ENCODE measurements around the gene OSBPL6. TPM values are rescaled to one million over a fixed set of nuclear protein-coding genes. Genes with fewer than 3 reads are reported as not detected.
"Not testable (repeated sequence)": the region's sequence is repeated elsewhere in the genome, so short reads cannot be mapped to it uniquely, and the experiment has no call there.

Gene OSBPL6
- total and polyA plus RNA-seq, 7 donors, result 0.23 to 3.2 (median 1.5) TPM

DNA sequence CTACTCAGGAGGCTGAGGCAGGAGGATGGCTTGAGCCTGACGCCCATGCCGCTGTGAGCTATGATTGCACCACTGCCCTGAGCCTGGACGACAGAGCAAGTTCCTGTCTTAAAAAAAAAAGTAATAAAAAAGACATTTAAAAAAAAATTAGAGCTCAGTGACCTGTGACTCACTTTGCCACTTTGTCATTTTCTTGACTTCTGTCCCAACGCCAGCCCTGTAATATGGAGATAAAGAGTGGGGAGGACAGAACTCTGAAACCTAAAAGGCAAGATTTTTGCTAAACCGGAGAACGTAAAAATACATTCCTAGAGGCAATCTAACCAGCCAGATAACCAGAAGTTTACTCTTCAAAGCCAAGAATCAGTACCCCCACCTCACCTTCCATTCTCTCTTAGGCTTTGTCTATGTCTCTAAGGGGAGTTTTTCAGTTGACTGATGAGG is 207.7 kb downstream of the OSBPL6 start:
- no peaks in the 10 kb centered on the region for H3K9me3 ChIP-seq
- no peak for TF ChIP-seq POLR2A (IDR thresholded peaks at IDR 0.05)
- TF ChIP-seq EP300 (IDR thresholded peaks at IDR 0.05), result no peak
- no peak for TF ChIP-seq POLR2AphosphoS5 (IDR thresholded peaks at IDR 0.05)
- TF ChIP-seq, protein P1, sequence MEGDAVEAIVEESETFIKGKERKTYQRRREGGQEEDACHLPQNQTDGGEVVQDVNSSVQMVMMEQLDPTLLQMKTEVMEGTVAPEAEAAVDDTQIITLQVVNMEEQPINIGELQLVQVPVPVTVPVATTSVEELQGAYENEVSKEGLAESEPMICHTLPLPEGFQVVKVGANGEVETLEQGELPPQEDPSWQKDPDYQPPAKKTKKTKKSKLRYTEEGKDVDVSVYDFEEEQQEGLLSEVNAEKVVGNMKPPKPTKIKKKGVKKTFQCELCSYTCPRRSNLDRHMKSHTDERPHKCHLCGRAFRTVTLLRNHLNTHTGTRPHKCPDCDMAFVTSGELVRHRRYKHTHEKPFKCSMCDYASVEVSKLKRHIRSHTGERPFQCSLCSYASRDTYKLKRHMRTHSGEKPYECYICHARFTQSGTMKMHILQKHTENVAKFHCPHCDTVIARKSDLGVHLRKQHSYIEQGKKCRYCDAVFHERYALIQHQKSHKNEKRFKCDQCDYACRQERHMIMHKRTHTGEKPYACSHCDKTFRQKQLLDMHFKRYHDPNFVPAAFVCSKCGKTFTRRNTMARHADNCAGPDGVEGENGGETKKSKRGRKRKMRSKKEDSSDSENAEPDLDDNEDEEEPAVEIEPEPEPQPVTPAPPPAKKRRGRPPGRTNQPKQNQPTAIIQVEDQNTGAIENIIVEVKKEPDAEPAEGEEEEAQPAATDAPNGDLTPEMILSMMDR (IDR thresholded peaks at IDR 0.05), result no peak
- no peak overlapping the region for H3K27ac ChIP-seq
- no peak overlapping the region for H3K4me3 ChIP-seq
- intact Hi-C loops (cut with DNase I), result no loop called here
- H3K4me1 ChIP-seq, result no peaks in the 10 kb centered on the region
- no peak for DNase-seq
- no peaks in the 10 kb centered on the region for H3K27me3 ChIP-seq
- no peaks in the 10 kb centered on the region for H3K36me3 ChIP-seq
- 73 to 85% methylated on average over 6 of the region's 6 CpGs for WGBS, 2 donors

DNA sequence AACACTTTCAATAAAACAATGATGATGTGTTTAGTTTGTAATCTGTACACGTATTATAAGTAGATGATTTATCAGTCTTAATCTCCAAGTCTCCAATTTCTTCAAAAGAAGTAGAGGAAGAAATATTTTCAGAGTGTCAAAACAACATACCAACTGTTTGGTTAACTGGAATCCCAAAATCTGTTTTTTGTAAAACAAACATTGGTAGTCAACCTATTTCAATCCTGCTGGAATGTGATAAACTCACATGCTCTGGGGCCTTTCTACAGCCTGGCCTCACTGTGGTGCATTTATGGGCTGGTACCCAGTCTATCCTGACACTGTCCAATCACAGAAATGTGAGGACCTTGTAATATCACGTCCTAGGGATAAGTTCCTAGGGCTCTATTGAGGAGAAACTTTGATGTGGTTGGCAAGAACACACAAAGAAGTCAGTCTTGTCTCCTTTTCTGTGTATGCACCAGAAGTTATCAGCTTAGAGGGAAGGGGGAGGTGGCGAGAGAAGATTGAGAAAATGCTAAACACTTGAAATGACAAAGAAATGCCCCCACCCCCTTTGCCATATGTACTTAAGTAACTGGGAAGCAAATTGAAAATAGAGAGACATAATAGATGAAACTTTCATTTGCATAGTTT is 209.5 kb downstream of the OSBPL6 start:
- intact Hi-C loops (cut with DNase I), result no loop called here
- DNase-seq, result no peak
- H3K27me3 ChIP-seq, result no peaks in the 10 kb centered on the region
- no peak overlapping the region for H3K4me3 ChIP-seq
- H3K36me3 ChIP-seq, result no peaks in the 10 kb centered on the region
- 69 to 72% methylated on average over 3 of the region's 3 CpGs for WGBS, 2 donors
- no peaks in the 10 kb centered on the region for H3K4me1 ChIP-seq
- no peaks in the 10 kb centered on the region for H3K9me3 ChIP-seq
- no peak overlapping the region for H3K27ac ChIP-seq
- TF ChIP-seq EP300 (IDR thresholded peaks at IDR 0.05), result no peak
- TF ChIP-seq POLR2AphosphoS5 (IDR thresholded peaks at IDR 0.05), result no peak
- TF ChIP-seq, protein P1 (IDR thresholded peaks at IDR 0.05), result no peak
- no peak for TF ChIP-seq POLR2A (IDR thresholded peaks at IDR 0.05)

DNA sequence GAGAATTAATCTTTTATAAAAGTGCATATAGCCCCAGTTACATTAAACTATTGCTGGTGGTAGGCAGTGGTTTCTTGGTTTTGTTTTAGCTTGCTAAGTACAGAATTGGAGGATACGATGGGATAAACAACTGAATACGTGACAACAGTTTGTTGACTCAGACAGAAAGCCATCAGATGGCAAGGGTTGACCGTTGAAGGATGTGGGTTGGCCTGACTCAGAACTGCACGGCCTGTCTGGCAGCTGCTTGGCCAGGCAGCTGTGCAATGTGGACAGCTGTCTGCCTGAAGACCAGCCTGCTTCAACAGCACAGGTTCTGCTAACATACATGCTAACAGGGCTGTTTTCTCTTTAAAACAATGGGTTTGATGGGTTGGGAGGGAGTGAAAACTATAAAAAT is 210.1 kb downstream of the OSBPL6 start:
- DNase-seq, result no peak
- Histone ChIP-seq H3K27me3 (no peaks in the 10 kb centered on the region), H3K27ac (no peak overlapping the region), H3K36me3 (no peaks in the 10 kb centered on the region), H3K4me3 (no peak overlapping the region), H3K4me1 (no peaks in the 10 kb centered on the region), H3K9me3 (no peaks in the 10 kb centered on the region)
- 30 to 32% methylated on average over 4 of the region's 4 CpGs for WGBS, 2 donors
- intact Hi-C loops (cut with DNase I), result no loop called here
- no peak for TF ChIP-seq POLR2A (IDR thresholded peaks at IDR 0.05)

DNA sequence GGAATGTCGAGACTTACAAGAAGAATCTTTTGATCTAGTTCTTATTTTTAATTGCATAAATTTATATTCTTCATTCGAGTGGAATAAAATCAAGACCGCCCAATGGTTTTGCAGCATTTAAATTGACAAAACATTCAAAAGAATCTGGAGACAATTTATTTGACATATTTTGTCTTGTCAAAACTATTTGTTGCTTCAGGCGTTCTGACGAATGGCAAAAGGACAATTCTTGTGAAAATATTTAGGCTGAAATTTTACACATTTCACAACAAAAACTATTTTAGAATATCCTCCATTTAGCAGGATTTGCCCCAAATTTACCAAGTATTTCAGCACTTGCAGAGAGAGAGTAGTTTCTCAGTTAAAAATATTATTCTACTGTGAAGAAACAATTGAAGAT is 214.9 kb downstream of the OSBPL6 start:
- 89 to 91% methylated on average over 5 of the region's 5 CpGs for WGBS, 2 donors
- TF ChIP-seq EP300 (IDR thresholded peaks at IDR 0.05), result no peak
- TF ChIP-seq POLR2A (IDR thresholded peaks at IDR 0.05), result no peak
- TF ChIP-seq, protein P1 (IDR thresholded peaks at IDR 0.05), result no peak
- TF ChIP-seq POLR2AphosphoS5 (IDR thresholded peaks at IDR 0.05), result no peak
- H3K4me1 ChIP-seq, result peaks cover 0 to 8% (median 0%) of the 10 kb centered on the region in 4 donors
- intact Hi-C loops (cut with DNase I), result no loop called here
- H3K27me3 ChIP-seq, result no peaks in the 10 kb centered on the region
- H3K4me3 ChIP-seq, result no peak overlapping the region
- no peak overlapping the region for H3K27ac ChIP-seq
- no peak for DNase-seq
- no peaks in the 10 kb centered on the region for H3K36me3 ChIP-seq
- no peaks in the 10 kb centered on the region for H3K9me3 ChIP-seq

DNA sequence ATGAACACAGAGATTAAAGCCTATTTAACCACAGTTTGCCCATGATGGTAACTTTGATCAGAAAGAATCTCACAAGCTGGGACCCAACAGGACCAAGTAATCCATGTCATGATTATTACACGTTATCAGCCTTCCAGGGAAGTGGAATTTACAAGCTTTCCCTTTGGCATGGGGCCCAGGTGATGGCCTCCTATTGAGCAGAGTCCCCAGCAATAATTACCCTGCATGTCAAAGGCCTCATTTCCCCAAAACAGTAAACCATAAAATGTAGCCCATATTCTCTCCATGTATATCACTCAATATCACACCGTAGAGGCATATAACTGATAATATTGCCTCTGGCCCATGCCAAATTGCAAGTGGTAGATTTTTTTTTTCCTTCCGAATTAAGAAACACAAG is 217.7 kb downstream of the OSBPL6 start:
- no peak overlapping the region for H3K4me3 ChIP-seq
- no peaks in the 10 kb centered on the region for H3K27me3 ChIP-seq
- no peaks in the 10 kb centered on the region for H3K36me3 ChIP-seq
- H3K27ac ChIP-seq, result no peak overlapping the region
- WGBS, 2 donors, result 32 to 63% methylated on average over 3 of the region's 3 CpGs
- DNase-seq, result no peak
- intact Hi-C loops (cut with DNase I), result loop anchor here (5.0 to 10.0 kb wide), 3 partner anchors 220 to 607 kb away; partner anchors contain the start of genes OSBPL6 and RBM45
- peaks cover 0 to 23% (median 5%) of the 10 kb centered on the region in 4 donors for H3K4me1 ChIP-seq
- no peak for TF ChIP-seq POLR2A (IDR thresholded peaks at IDR 0.05)
- no peak for TF ChIP-seq POLR2AphosphoS5 (IDR thresholded peaks at IDR 0.05)
- TF ChIP-seq, protein P1 (IDR thresholded peaks at IDR 0.05), result no peak
- no peak for TF ChIP-seq EP300 (IDR thresholded peaks at IDR 0.05)
- no peaks in the 10 kb centered on the region for H3K9me3 ChIP-seq

DNA sequence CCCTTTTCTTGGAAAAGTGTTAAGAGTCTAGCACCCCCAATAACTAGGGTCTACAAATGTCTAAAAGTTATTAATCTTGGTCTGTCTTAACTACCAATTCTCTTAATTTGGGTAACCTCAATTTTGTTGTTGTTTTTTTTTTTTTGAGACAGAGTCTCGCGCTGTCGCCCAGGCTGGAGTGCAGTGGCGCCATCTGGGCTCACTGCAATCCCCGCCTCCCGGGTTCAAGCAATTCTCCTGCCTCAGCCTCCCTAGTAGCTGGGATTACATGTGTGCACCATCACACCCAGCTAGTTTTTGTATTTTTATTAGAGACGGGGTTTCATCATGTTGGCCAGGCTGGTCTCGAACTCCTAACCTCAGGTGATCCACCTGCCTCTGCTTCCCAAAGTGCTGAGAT is 218.1 kb downstream of the OSBPL6 start:
- H3K27ac ChIP-seq, H3K36me3 ChIP-seq, H3K27me3 ChIP-seq, H3K9me3 ChIP-seq, H3K4me3 ChIP-seq, DNase-seq: not testable (repeated sequence)
- H3K4me1 ChIP-seq, result peaks cover 0 to 23% (median 5%) of the 10 kb centered on the region in 4 donors
- WGBS, 2 donors, result 97 to 98% methylated on average over 8 of the region's 8 CpGs
- intact Hi-C loops (cut with DNase I), result loop anchor here (5.0 to 10.0 kb wide), 3 partner anchors 220 to 608 kb away; partner anchors contain the start of genes OSBPL6 and RBM45

Measured in sigmoid colon (tissue), 7 donors.